ENCODE measurements around the gene SMAP2.

The SMAP2 gene

DNA sequence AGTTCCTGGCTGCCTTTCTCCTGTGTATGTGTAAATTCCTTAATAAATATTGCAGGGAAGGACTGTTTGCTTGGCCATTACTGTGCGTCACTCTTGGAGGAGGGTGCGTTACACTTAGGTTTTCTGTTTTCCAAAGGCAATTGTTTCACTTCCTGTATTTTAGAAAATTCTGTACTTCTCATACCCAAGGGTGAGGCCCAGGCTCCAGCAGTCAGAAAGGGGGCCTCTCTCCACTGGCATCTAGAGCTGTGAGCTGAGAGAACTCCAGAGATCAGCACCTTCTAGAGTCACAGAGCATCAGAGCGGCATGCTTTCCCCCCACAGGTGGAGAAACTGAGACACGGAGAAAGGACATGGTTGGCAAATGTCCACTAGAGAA, 49.7 kb downstream of the SMAP2 start:
- no peak for TF ChIP-seq FOXP2 (optimal IDR thresholded peaks at IDR 0.05; ENCODE audit: borderline replicate concordance, extremely low read depth, extremely low read length, insufficient read depth)
- TF ChIP-seq TAF1 (IDR thresholded peaks at IDR 0.05; ENCODE audit: borderline replicate concordance, insufficient read depth, low read length): no peak
- TF ChIP-seq SIN3A (IDR thresholded peaks at IDR 0.05; ENCODE audit: borderline replicate concordance, insufficient read depth, low read length): no peak
- TF ChIP-seq, protein P1, sequence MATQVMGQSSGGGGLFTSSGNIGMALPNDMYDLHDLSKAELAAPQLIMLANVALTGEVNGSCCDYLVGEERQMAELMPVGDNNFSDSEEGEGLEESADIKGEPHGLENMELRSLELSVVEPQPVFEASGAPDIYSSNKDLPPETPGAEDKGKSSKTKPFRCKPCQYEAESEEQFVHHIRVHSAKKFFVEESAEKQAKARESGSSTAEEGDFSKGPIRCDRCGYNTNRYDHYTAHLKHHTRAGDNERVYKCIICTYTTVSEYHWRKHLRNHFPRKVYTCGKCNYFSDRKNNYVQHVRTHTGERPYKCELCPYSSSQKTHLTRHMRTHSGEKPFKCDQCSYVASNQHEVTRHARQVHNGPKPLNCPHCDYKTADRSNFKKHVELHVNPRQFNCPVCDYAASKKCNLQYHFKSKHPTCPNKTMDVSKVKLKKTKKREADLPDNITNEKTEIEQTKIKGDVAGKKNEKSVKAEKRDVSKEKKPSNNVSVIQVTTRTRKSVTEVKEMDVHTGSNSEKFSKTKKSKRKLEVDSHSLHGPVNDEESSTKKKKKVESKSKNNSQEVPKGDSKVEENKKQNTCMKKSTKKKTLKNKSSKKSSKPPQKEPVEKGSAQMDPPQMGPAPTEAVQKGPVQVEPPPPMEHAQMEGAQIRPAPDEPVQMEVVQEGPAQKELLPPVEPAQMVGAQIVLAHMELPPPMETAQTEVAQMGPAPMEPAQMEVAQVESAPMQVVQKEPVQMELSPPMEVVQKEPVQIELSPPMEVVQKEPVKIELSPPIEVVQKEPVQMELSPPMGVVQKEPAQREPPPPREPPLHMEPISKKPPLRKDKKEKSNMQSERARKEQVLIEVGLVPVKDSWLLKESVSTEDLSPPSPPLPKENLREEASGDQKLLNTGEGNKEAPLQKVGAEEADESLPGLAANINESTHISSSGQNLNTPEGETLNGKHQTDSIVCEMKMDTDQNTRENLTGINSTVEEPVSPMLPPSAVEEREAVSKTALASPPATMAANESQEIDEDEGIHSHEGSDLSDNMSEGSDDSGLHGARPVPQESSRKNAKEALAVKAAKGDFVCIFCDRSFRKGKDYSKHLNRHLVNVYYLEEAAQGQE (IDR thresholded peaks at IDR 0.05; ENCODE audit: insufficient read depth in 1 of 2, low read depth in 2 of 2, low read length in 2 of 2): no peak
- no peak for TF ChIP-seq POLR2AphosphoS5 (IDR thresholded peaks at IDR 0.05; ENCODE audit: low read depth, low read length)

GRCh38 chr1:40423951-40424618, 50.6 kb downstream of the SMAP2 start:
- TF ChIP-seq FOXP2 (optimal IDR thresholded peaks at IDR 0.05; ENCODE audit: borderline replicate concordance, extremely low read depth, extremely low read length, insufficient read depth): no peak
- TF ChIP-seq, protein P1 (IDR thresholded peaks at IDR 0.05; ENCODE audit: insufficient read depth in 1 of 2, low read depth in 2 of 2, low read length in 2 of 2): no peak
- TF ChIP-seq POLR2AphosphoS5 (IDR thresholded peaks at IDR 0.05; ENCODE audit: low read depth, low read length): no peak
- no peak for TF ChIP-seq SIN3A (IDR thresholded peaks at IDR 0.05; ENCODE audit: borderline replicate concordance, insufficient read depth, low read length)
- no peak for TF ChIP-seq TAF1 (IDR thresholded peaks at IDR 0.05; ENCODE audit: borderline replicate concordance, insufficient read depth, low read length)

- TF ChIP-seq FOXP2 (optimal IDR thresholded peaks at IDR 0.05; ENCODE audit: borderline replicate concordance, extremely low read depth, extremely low read length, insufficient read depth) (no peak), POLR2AphosphoS5 (IDR thresholded peaks at IDR 0.05; ENCODE audit: low read depth, low read length) (no peak), SIN3A (IDR thresholded peaks at IDR 0.05; ENCODE audit: borderline replicate concordance, insufficient read depth, low read length) (no peak), TAF1 (IDR thresholded peaks at IDR 0.05; ENCODE audit: borderline replicate concordance, insufficient read depth, low read length) (no peak)
- TF ChIP-seq, protein P1 (IDR thresholded peaks at IDR 0.05; ENCODE audit: insufficient read depth in 1 of 2, low read depth in 2 of 2, low read length in 2 of 2): no peak
Measured at GRCh38 chr1:40425198-40425597, 51.7 kb downstream of the SMAP2 start.

DNA sequence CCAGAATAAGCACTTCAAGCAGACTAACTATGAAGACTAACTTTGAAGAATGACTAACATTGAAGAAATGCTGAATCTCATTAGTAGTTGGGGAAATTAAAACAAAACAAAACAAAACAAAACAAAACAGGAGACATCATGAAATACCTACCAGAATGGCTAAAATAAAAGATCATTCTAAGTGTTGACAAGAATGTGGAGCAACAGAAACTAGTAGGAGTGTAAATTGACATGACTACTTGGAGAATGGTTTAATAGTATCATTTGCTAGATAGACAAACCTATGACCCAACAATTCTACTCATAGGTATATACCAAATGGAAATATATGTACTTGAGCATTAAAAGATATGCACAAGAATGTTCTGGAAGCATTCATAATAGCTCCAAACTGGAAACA, 57.9 kb downstream of the SMAP2 start:
- TF ChIP-seq POLR2AphosphoS5 (IDR thresholded peaks at IDR 0.05; ENCODE audit: low read depth, low read length) (no peak), TAF1 (IDR thresholded peaks at IDR 0.05; ENCODE audit: borderline replicate concordance, insufficient read depth, low read length) (no peak), FOXP2 (optimal IDR thresholded peaks at IDR 0.05; ENCODE audit: borderline replicate concordance, extremely low read depth, extremely low read length, insufficient read depth) (no peak), SIN3A (IDR thresholded peaks at IDR 0.05; ENCODE audit: borderline replicate concordance, insufficient read depth, low read length) (no peak)
- TF ChIP-seq, protein P1 (IDR thresholded peaks at IDR 0.05; ENCODE audit: insufficient read depth in 1 of 2, low read depth in 2 of 2, low read length in 2 of 2): no peak

Data from PFSK-1 (cell line).